Esophagus squamous epithelium (tissue), 4 donors: Measurements from ENCODE around the gene INPP5E.

Experiments
- CTCF ChIP-seq, 6 experiments: fragments of 450-650 bp in 4 of 6; fragments of 200-600 bp in 2 of 6; sonication (generic) in 2 of 6; IDR thresholded peaks; one replicate each; pipeline ENCODE4 v1.5.1; 2016 to 2019; ENCODE audit warnings: antibody characterized with exemption in 6 of 6, mild to moderate bottlenecking in 4 of 6, moderate library complexity in 4 of 6
- POLR2A ChIP-seq, 4 donors: fragments of 450-650 bp; IDR thresholded peaks; one replicate each; pipeline ENCODE4 v1.6.1; 2017; ENCODE audit warnings: antibody characterized with exemption in 4 of 4, mild to moderate bottlenecking in 4 of 4, moderate library complexity in 3 of 4

- TF ChIP-seq CTCF (IDR thresholded peaks at IDR 0.05) = no peak
- TF ChIP-seq POLR2A (IDR thresholded peaks at IDR 0.05) = no peak
Measured at GRCh38 chr9:136394312-136395019, 45.2 kb downstream of the INPP5E start.
